DOHH2 (cell line): ENCODE measurements around the gene PTPDC1.

ENCODE experiments used
- H3F3A ChIP-seq: fragments of 200-600 bp; sonication (generic), shearing (Covaris generic); 2 replicates; pipeline ENCODE4 v1.6.0; 2016; ENCODE audit warnings: antibody characterized with exemption, mild to moderate bottlenecking; ENCODE audit not compliant: control insufficient read depth, insufficient read depth
- H3K27ac ChIP-seq: fragments of 200-600 bp; sonication (generic); 2 replicates; pipeline ENCODE4 v1.5.1; 2014; ENCODE audit warnings: low read depth, mild to moderate bottlenecking, low read length, moderate library complexity
- H3K27me3 ChIP-seq: fragments of 200-600 bp; sonication (generic); 2 replicates; pipeline ENCODE4 v1.6.1; 2014; ENCODE audit warnings: mild to moderate bottlenecking, low read length, mixed read lengths; ENCODE audit not compliant: control insufficient read depth
- H3K36me3 ChIP-seq: fragments of 200-600 bp; sonication (generic); 2 replicates; pipeline ENCODE4 v1.6.1; 2014; ENCODE audit warnings: mild to moderate bottlenecking, low read length, moderate library complexity, mixed read lengths; ENCODE audit not compliant: control insufficient read depth
- H3K4me1 ChIP-seq: fragments of 200-600 bp; sonication (generic); 2 replicates; pipeline ENCODE4 v1.6.1; 2014; ENCODE audit warnings: mild to moderate bottlenecking, low read length, mixed read lengths; ENCODE audit not compliant: control insufficient read depth
- H3K4me2 ChIP-seq: fragments of 200-600 bp; sonication (generic); 2 replicates; pipeline ENCODE4 v1.6.0; 2014; ENCODE audit warnings: mild to moderate bottlenecking, low read length, moderate library complexity
- H3K4me3 ChIP-seq: fragments of 200-600 bp; sonication (generic); 2 replicates; pipeline ENCODE4 v1.5.1; 2014; ENCODE audit warnings: mild to moderate bottlenecking, low read length, mixed read lengths
- H3K79me2 ChIP-seq: fragments of 200-600 bp; sonication (generic); 2 replicates; pipeline ENCODE4 v1.6.1; 2014; ENCODE audit warnings: mild to moderate bottlenecking, low read length, mixed read lengths; ENCODE audit not compliant: control insufficient read depth
- H3K9me2 ChIP-seq: fragments of 200-600 bp; sonication (generic); replicated peaks from 2 replicates; pipeline ENCODE4 v1.6.1; 2014; ENCODE audit warnings: mild to moderate bottlenecking, low read length, mixed read lengths; ENCODE audit not compliant: control insufficient read depth
- H3K9me3 ChIP-seq: fragments of 200-600 bp; sonication (generic); 2 replicates; pipeline ENCODE4 v1.6.1; 2014; ENCODE audit warnings: antibody characterized with exemption, low read length, mixed read lengths; ENCODE audit not compliant: control insufficient read depth, insufficient read depth
- H4K20me1 ChIP-seq: fragments of 200-600 bp; sonication (generic); 2 replicates; pipeline ENCODE4 v1.6.0; 2014; ENCODE audit warnings: low read depth, mild to moderate bottlenecking, antibody characterized with exemption, low read length, moderate library complexity; ENCODE audit not compliant: control insufficient read depth, insufficient read depth
- EZH2phosphoT487 ChIP-seq: fragments of 200-600 bp; sonication (generic); IDR thresholded peaks from 2 replicates; pipeline ENCODE4 v1.6.1; 2017; ENCODE audit warnings: borderline replicate concordance, mild to moderate bottlenecking, antibody characterized with exemption, low read length, moderate library complexity, mixed read lengths
- TF ChIP-seq, protein P1 (sequence below): fragments of 200-600 bp; sonication (generic); IDR thresholded peaks from one replicate; pipeline ENCODE4 v1.5.1; 2014; ENCODE audit warnings: antibody characterized with exemption, mild to moderate bottlenecking, low read depth, low read length; ENCODE audit not compliant: poor library complexity, severe bottlenecking

PTPDC1 gene

DNA sequence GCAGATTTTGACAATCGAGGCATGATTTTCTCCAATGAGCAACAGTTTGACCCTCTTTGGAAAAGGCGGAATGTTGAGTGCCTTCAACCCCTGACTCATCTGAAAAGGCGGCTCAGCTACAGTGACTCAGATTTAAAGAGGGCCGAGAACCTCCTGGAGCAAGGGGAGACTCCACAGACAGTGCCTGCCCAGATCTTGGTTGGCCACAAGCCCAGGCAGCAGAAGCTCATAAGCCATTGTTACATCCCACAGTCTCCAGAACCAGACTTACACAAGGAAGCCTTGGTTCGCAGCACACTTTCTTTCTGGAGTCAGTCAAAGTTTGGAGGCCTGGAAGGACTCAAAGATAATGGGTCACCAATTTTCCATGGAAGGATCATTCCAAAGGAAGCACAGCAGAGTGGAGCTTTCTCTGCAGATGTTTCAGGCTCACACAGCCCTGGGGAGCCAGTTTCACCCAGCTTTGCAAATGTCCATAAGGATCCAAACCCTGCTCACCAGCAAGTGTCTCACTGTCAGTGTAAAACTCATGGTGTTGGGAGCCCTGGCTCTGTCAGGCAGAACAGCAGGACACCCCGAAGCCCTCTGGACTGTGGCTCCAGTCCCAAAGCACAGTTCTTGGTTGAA, 13.6 kb downstream of the PTPDC1 start:
- H3K79me2 ChIP-seq, result no peaks in the 10 kb centered on the region
- no peaks in the 10 kb centered on the region for H3K36me3 ChIP-seq
- H3K4me1 ChIP-seq, result no peaks in the 10 kb centered on the region
- H3K9me3 ChIP-seq, result no peaks in the 10 kb centered on the region
- H3K4me3 ChIP-seq, result no peak overlapping the region
- H3K27ac ChIP-seq, result no peak overlapping the region
- no peaks in the 10 kb centered on the region for H3K27me3 ChIP-seq
- TF ChIP-seq, protein P1, sequence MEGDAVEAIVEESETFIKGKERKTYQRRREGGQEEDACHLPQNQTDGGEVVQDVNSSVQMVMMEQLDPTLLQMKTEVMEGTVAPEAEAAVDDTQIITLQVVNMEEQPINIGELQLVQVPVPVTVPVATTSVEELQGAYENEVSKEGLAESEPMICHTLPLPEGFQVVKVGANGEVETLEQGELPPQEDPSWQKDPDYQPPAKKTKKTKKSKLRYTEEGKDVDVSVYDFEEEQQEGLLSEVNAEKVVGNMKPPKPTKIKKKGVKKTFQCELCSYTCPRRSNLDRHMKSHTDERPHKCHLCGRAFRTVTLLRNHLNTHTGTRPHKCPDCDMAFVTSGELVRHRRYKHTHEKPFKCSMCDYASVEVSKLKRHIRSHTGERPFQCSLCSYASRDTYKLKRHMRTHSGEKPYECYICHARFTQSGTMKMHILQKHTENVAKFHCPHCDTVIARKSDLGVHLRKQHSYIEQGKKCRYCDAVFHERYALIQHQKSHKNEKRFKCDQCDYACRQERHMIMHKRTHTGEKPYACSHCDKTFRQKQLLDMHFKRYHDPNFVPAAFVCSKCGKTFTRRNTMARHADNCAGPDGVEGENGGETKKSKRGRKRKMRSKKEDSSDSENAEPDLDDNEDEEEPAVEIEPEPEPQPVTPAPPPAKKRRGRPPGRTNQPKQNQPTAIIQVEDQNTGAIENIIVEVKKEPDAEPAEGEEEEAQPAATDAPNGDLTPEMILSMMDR, result no peak
- TF ChIP-seq EZH2phosphoT487, result no peak
- no peaks in the 10 kb centered on the region for H3K9me2 ChIP-seq
- no peak overlapping the region for H3K4me2 ChIP-seq
- H3F3A ChIP-seq, result no peaks in the 10 kb centered on the region
- H4K20me1 ChIP-seq, result no peaks in the 10 kb centered on the region

DNA sequence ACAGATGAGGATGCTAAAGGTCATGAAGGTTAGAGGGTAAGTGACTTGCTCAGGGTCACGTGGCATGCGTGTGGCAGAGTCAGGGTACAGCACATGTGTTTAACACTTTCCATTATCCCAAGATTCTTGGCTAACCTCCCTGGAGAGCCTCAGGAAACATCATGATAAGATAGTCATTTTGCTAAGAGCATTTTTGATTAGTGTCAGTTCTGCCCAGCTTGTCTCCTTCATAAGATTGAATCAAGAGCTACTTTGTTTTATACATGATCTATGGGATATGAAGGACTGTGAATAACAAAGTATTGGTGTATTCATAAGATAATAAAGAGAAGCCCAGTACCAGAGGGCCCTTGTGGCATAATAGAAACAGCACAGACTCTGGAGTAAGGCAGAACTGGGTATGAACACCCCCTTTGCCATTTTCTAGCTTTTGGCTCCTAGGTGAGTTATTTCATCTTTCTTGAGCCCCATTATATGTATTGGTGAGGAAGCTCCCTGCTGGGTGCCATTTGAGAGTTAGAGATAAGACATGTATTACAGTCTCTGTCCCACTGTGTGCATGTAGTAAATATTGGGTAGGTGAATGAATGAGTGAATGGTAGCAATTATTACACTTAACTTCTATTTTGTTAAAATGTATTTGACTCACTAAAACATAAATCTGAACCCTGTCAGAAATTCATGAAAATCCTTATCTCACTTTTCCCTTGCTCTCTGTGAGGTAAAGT, 16.1 kb downstream of the PTPDC1 start:
- Histone ChIP-seq H3K4me2 (no peak overlapping the region), H3K79me2 (no peaks in the 10 kb centered on the region), H3K27me3 (no peaks in the 10 kb centered on the region), H3K9me2 (no peaks in the 10 kb centered on the region), H3K4me3 (no peak overlapping the region), H3K27ac (no peak overlapping the region), H3F3A (no peaks in the 10 kb centered on the region), H3K9me3 (no peaks in the 10 kb centered on the region), H3K36me3 (no peaks in the 10 kb centered on the region), H4K20me1 (no peaks in the 10 kb centered on the region), H3K4me1 (no peaks in the 10 kb centered on the region)
- TF ChIP-seq, protein P1, result no peak
- no peak for TF ChIP-seq EZH2phosphoT487

DNA sequence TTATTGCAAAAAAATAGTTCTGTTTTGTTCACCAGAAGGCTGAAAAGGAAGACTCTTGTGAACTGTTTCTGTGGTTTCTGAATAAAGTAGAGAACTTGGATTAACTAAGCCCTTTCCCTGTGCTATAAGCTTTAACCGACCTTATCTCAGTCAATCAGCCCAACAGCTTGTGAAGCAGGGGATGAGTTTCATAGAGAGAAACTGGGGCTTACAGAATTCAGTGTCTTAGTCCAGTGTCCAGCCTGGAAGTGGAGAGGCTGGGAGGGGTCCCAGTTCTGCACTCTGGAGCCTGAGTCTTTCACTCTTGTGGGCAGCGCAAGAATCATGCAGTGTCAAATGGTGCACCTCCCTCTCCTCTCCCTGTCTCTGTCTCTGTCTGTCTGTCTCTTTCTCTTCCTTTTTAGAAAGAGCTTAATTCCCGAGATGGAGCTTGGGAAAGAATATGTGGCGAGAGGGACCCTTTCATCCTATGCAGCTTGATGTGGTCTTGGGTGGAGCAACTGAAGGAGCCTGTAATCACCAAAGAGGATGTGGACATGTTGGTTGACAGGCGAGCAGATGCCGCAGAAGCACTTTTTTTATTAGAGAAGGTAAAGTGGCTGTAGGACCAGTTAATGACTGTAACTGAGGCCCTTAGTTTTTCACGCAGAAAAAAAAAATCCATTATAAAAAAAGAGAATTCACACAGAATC, 17.0 kb downstream of the PTPDC1 start:
- H3K79me2 ChIP-seq, result no peaks in the 10 kb centered on the region
- no peaks in the 10 kb centered on the region for H3K9me3 ChIP-seq
- H3K27ac ChIP-seq, result no peak overlapping the region
- no peaks in the 10 kb centered on the region for H3K27me3 ChIP-seq
- H3K4me2 ChIP-seq, result no peak overlapping the region
- H3K36me3 ChIP-seq, result no peaks in the 10 kb centered on the region
- H3F3A ChIP-seq, result no peaks in the 10 kb centered on the region
- H3K4me1 ChIP-seq, result no peaks in the 10 kb centered on the region
- no peak overlapping the region for H3K4me3 ChIP-seq
- TF ChIP-seq EZH2phosphoT487, result no peak
- TF ChIP-seq, protein P1, result no peak
- no peaks in the 10 kb centered on the region for H4K20me1 ChIP-seq
- no peaks in the 10 kb centered on the region for H3K9me2 ChIP-seq
